SK-N-SH (cell line): ENCODE measurements around the gene SORBS1. TPM values are rescaled to one million over a fixed set of nuclear protein-coding genes. Genes with fewer than 3 reads are reported as not detected.
A peak's percentile ranks its signal among the peaks of the same experiment; 100 is the strongest.

ENCODE experiments used
- CTCF ChIA-PET: fragments of 300-600, 350-600 bp; formaldehyde crosslinking; extraction: SDS; loops from one replicate; lab custom pipeline; 2021; lab: Yijun Ruan, JAX
- POLR2A ChIA-PET: fragments of 350-600 bp; sonication (Branson Sonifier 250); formaldehyde crosslinking; extraction: SDS; loops from one replicate; lab custom pipeline; 2020; ENCODE audit warnings: antibody characterized with exemption, inconsistent platforms; lab: Yijun Ruan, JAX
- DNase-seq: peaks from one replicate; pipeline ENCODE4 v3.0.0; 2012
- H2AFZ ChIP-seq: fragments of 200-600 bp; sonication (generic); 2 replicates; pipeline ENCODE4 v1.8.1; 2016; ENCODE audit warnings: antibody characterized with exemption, mild to moderate bottlenecking, low read depth
- H3F3A ChIP-seq: fragments of 200-600 bp; sonication (generic); replicated peaks from 2 replicates; pipeline ENCODE3; 2016; ENCODE audit warnings: antibody characterized with exemption, mild to moderate bottlenecking; ENCODE audit not compliant: insufficient read depth
- H3K27ac ChIP-seq, 2 experiments: fragments of 200-500 bp in 1 of 2; fragments of 200-600 bp in 1 of 2; sonication (Bioruptor generic) in 1 of 2; sonication (generic), shearing (Covaris generic) in 1 of 2; 2 replicates each; pipeline versions ENCODE4 v1.5.1 to v1.6.1; 2014 to 2016; ENCODE audit warnings: low read depth in 2 of 2, inconsistent platforms in 1 of 2, low read length in 1 of 2, mild to moderate bottlenecking in 1 of 2, mixed read lengths in 1 of 2
- H3K27me3 ChIP-seq: fragments of 200-600 bp; sonication (generic), shearing (Covaris generic); 2 replicates; pipeline ENCODE4 v1.6.1; 2016; ENCODE audit warnings: mixed run types; ENCODE audit not compliant: insufficient read depth
- H3K36me3 ChIP-seq, 2 experiments: fragments of 200-500 bp in 1 of 2; fragments of 200-600 bp in 1 of 2; sonication (Bioruptor generic) in 1 of 2; sonication (generic) in 1 of 2; replicated peaks in 1 of 2; 2 replicates each; pipeline versions ENCODE3 to v1.5.1; 2014 to 2016; ENCODE audit warnings: low read length in 1 of 2, mild to moderate bottlenecking in 1 of 2; ENCODE audit not compliant: insufficient read depth in 2 of 2, control insufficient read depth in 1 of 2
- H3K4me1 ChIP-seq, 2 experiments: fragments of 200-500 bp in 1 of 2; fragments of 200-600 bp in 1 of 2; sonication (Bioruptor generic) in 1 of 2; sonication (generic), shearing (Covaris generic) in 1 of 2; 2 replicates each; pipeline versions ENCODE4 v1.5.1 to v1.6.1; 2014 to 2016; ENCODE audit warnings: low read depth in 1 of 2, low read length in 1 of 2, mixed run types in 1 of 2; ENCODE audit not compliant: insufficient read depth in 2 of 2, control insufficient read depth in 1 of 2
- H3K4me2 ChIP-seq: fragments of 200-600 bp; sonication (generic), shearing (Covaris generic); 2 replicates; pipeline ENCODE4 v1.6.1; 2017; ENCODE audit warnings: mixed run types
- H3K4me3 ChIP-seq, 2 experiments: fragments of 200-500 bp in 1 of 2; fragments of 200-600 bp in 1 of 2; sonication (Bioruptor generic) in 1 of 2; sonication (generic), shearing (Covaris generic) in 1 of 2; 2 replicates each; pipeline versions ENCODE4 v1.5.1 to v1.8.1; 2014 to 2016; ENCODE audit warnings: low read depth in 2 of 2, inconsistent platforms in 1 of 2, low read length in 1 of 2, mild to moderate bottlenecking in 1 of 2, mixed read lengths in 1 of 2, moderate library complexity in 1 of 2
- H3K79me2 ChIP-seq: fragments of 200-600 bp; sonication (generic); 2 replicates; pipeline ENCODE4 v1.8.1; 2017; ENCODE audit warnings: mild to moderate bottlenecking; ENCODE audit not compliant: insufficient read depth
- H3K9ac ChIP-seq: fragments of 200-600 bp; sonication (generic); 2 replicates; pipeline ENCODE4 v1.6.1; 2017; ENCODE audit warnings: mixed run types
- H3K9me2 ChIP-seq: fragments of 200-600 bp; sonication (generic); 2 replicates; pipeline ENCODE4 v1.6.1; 2017; ENCODE audit warnings: mixed run types
- H3K9me3 ChIP-seq: fragments of 200-600 bp; sonication (generic); 2 replicates; pipeline ENCODE4 v1.6.1; 2017; ENCODE audit warnings: mixed run types, mild to moderate bottlenecking, moderate library complexity
- H4K20me1 ChIP-seq: fragments of 200-600 bp; sonication (generic); 2 replicates; pipeline ENCODE4 v1.6.1; 2017; ENCODE audit warnings: mild to moderate bottlenecking, mixed run types; ENCODE audit not compliant: insufficient read depth
- CTCF ChIP-seq: fragments of 200-600 bp; sonication (generic); IDR thresholded peaks from 2 replicates; pipeline ENCODE4 v1.6.1; 2017; ENCODE audit warnings: antibody characterized with exemption, mild to moderate bottlenecking, moderate library complexity
- ELF1 ChIP-seq: IDR thresholded peaks from 2 replicates; pipeline ENCODE4 v1.4.0; 2012
- EP300 ChIP-seq, 2 experiments: IDR thresholded peaks; 2 replicates each; pipeline versions ENCODE4 v1.4.0 to v1.6.1; 2012; ENCODE audit warnings: borderline replicate concordance in 1 of 2, low read depth in 1 of 2, low read length in 1 of 2
- EZH2phosphoT487 ChIP-seq: fragments of 200-600 bp; sonication (generic); IDR thresholded peaks from 2 replicates; pipeline ENCODE4 v1.6.1; 2017; ENCODE audit warnings: low read depth, mixed run types, mild to moderate bottlenecking, antibody characterized with exemption, moderate library complexity, borderline replicate concordance
- JUND ChIP-seq: IDR thresholded peaks from 2 replicates; pipeline ENCODE4 v1.4.0; 2012
- POLR2AphosphoS5 ChIP-seq: IDR thresholded peaks from 2 replicates; pipeline ENCODE4 v1.6.1; 2012; ENCODE audit warnings: low read depth, low read length
- RAD21 ChIP-seq: IDR thresholded peaks from 2 replicates; pipeline ENCODE4 v1.6.1; 2012; ENCODE audit warnings: mild to moderate bottlenecking, low read length
- SIN3A ChIP-seq: IDR thresholded peaks from 2 replicates; pipeline ENCODE4 v1.6.1; 2012; ENCODE audit warnings: low read depth, mild to moderate bottlenecking, low read length, moderate library complexity, borderline replicate concordance
- SMC3 ChIP-seq: IDR thresholded peaks from 2 replicates; pipeline ENCODE4 v1.6.1; 2012; ENCODE audit warnings: low read depth, low read length, improper control_type of control experiment
- USF2 ChIP-seq: fragments of 150-350 bp; IDR thresholded peaks from 2 replicates; pipeline ENCODE4 v1.6.1; 2017; ENCODE audit warnings: antibody characterized with exemption, low read length, low read depth, borderline replicate concordance
- YY1 ChIP-seq: IDR thresholded peaks from 2 replicates; pipeline ENCODE4 v1.4.0; 2012; ENCODE audit warnings: low read depth, mild to moderate bottlenecking
- WGBS: methylation state at CpG from one replicate; pipeline ENCODE4 v1.1.6; 2017; ENCODE audit warnings: low lambda C conversion rate; 5-methylcytosine and 5-hydroxymethylcytosine counted together
- polyA plus RNA-seq, 3 experiments: library from polyadenylated mRNA; depleted of rRNA; stranded (reverse); fragments of >200 nt; gene quantifications; 2 replicates each; pipeline ENCODE4 v1.2.3, GENCODE V29; 2012

Gene SORBS1
- polyA plus RNA-seq, 1 of the 3 experiments (the other 2 are of a cell fraction): 0.36 TPM

GRCh38 chr10:95374597-95375209 is 186.5 kb downstream of the SORBS1 start:
- Histone ChIP-seq H3K4me3 (peak overlapping the region in 1 of 2 experiments; percentile 31; a peak in 1 of 4 replicates), H3K4me1 (peaks cover 0 to 8% of the 10 kb centered on the region in 2 experiments; a peak in 2 of 4 replicates), H3K9me2 (no peaks in the 10 kb centered on the region), H3K9me3 (no peaks in the 10 kb centered on the region), H4K20me1 (no peaks in the 10 kb centered on the region), H3K27ac (no peak overlapping the region), H3K4me2 (no peak overlapping the region), H3K36me3 (no peaks in the 10 kb centered on the region), H3K79me2 (no peaks in the 10 kb centered on the region), H2AFZ (no peak overlapping the region), H3F3A (no peaks in the 10 kb centered on the region), H3K27me3 (peaks cover 10% of the 10 kb centered on the region; the same call in 1 of the 2 replicates), H3K9ac (no peak overlapping the region)
- WGBS: 2% methylated on average over 5 of the region's 5 CpGs
- POLR2A ChIA-PET: interaction anchor here (1.5 kb wide), 1 partner anchor 229 kb away, joined by 3 read pairs; no protein-coding TSS in a partner anchor
- TF ChIP-seq POLR2AphosphoS5: no peak
- TF ChIP-seq SMC3: peak; percentile 83
- no peak for TF ChIP-seq SIN3A
- TF ChIP-seq YY1: no peak
- no peak for TF ChIP-seq EZH2phosphoT487
- no peak for TF ChIP-seq ELF1
- TF ChIP-seq RAD21: peak; percentile 96
- TF ChIP-seq EP300 (IDR thresholded peaks at IDR 0.05; ENCODE audit: borderline replicate concordance in 1 of 2, low read depth in 1 of 2, low read length in 1 of 2): no peak
- TF ChIP-seq CTCF: peak; percentile 72
- TF ChIP-seq USF2: no peak
- no peak for TF ChIP-seq JUND
- peak; percentile 73 for DNase-seq
- CTCF ChIA-PET: interaction anchor here (0.6 to 8.9 kb wide), 60 partner anchors 8 to 919 kb away, joined by 3 to 214 read pairs (median 4); partner anchors contain the start of gene TCTN3

GRCh38 chr10:95373660-95374059 is 187.5 kb downstream of the SORBS1 start:
- Histone ChIP-seq H3K9me3 (no peaks in the 10 kb centered on the region), H3K9me2 (no peaks in the 10 kb centered on the region), H3K27me3 (peaks cover 15% of the 10 kb centered on the region; the same call in 1 of the 2 replicates), H3K27ac (no peak overlapping the region), H3K36me3 (no peaks in the 10 kb centered on the region), H3K4me3 (no peak overlapping the region), H3K9ac (no peak overlapping the region), H2AFZ (no peak overlapping the region), H4K20me1 (no peaks in the 10 kb centered on the region), H3K79me2 (no peaks in the 10 kb centered on the region), H3K4me1 (peaks cover 0 to 8% of the 10 kb centered on the region in 2 experiments; a peak in 2 of 4 replicates), H3F3A (no peaks in the 10 kb centered on the region), H3K4me2 (no peak overlapping the region)
- ChIA-PET POLR2A (interaction anchor here (1.5 kb wide), 1 partner anchor 230 kb away, joined by 3 read pairs; no protein-coding TSS in a partner anchor), CTCF (interaction anchor here (0.6 to 8.9 kb wide), 53 partner anchors 9 to 920 kb away, joined by 3 to 214 read pairs (median 4); no protein-coding TSS in a partner anchor)
- no peak for TF ChIP-seq ELF1
- TF ChIP-seq SMC3: no peak
- no peak for TF ChIP-seq JUND
- DNase-seq: no peak
